Stomach smooth muscle (tissue), 2 donors: ENCODE measurements around the gene SFXN5.

Experiments
- H3K27ac ChIP-seq: one replicate; pipeline ENCODE4 v1.7.0; 2013; ENCODE audit warnings: mild to moderate bottlenecking, low read length, inconsistent platforms
- H3K27me3 ChIP-seq, 2 donors: one replicate each; pipeline ENCODE4 v1.7.0; 2013; ENCODE audit warnings: low read length in 2 of 2; ENCODE audit not compliant: insufficient read depth in 2 of 2, control insufficient read depth in 1 of 2
- H3K36me3 ChIP-seq, 2 donors: one replicate each; pipeline ENCODE4 v1.7.0; 2013; ENCODE audit warnings: low read length in 2 of 2; ENCODE audit not compliant: control insufficient read depth in 2 of 2, insufficient read depth in 2 of 2
- H3K4me1 ChIP-seq: one replicate; pipeline ENCODE4 v1.7.0; 2013; ENCODE audit warnings: low read length; ENCODE audit not compliant: control insufficient read depth, insufficient read depth
- H3K4me3 ChIP-seq, 2 donors: one replicate each; pipeline ENCODE4 v1.7.0; 2013; ENCODE audit warnings: low read length in 2 of 2
- H3K9ac ChIP-seq, 2 donors: one replicate each; pipeline ENCODE4 v1.7.0; 2013; ENCODE audit warnings: low read length in 2 of 2, mild to moderate bottlenecking in 1 of 2
- H3K9me3 ChIP-seq, 2 donors: one replicate each; pipeline ENCODE4 v1.7.0; 2013; ENCODE audit warnings: low read length in 2 of 2; ENCODE audit not compliant: control insufficient read depth in 2 of 2
- donor health status: healthy.
- donor health status: Pancreatic carcinoma.

Gene SFXN5

DNA sequence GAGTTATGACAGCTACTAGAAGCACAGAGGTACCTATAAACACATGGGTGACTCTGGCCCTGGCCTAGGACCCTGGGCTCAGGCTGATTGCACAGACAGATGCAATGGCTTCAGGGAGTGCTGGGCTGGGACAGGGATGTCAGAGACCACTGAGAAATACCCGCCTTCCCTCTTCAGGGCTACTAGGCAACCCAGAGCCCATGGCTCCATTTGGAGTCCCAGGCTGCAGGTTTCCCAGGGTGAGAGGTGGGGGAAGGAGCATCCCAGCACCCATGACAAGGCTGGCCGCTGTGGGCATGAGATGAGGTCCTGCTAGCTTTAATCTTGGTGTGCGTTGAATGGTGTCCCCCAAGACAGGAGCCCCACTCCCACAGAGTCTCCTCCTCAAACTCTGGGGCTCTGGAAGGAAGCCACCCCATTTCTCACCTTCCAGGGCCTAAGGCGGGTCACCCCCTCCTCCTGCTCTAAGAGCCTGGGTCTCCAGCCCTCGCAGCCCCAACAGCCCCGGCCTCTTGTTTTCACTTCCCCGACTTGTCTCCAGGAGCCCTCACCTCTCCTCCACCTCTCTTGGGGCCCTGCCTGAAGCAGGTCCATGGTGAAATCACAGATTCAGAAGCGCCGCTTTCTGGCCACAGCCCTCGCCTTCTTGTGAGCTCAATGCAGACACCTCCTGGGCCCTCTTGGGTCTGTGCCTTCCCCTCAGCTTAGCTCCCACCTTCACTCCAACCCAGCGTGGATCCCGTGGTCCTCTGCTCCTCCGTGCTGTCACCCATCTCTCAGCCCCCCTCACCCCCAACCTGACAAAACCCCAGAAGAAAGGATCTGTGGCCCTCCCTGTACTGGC is 112.7 kb downstream of the SFXN5 start:
- H3K4me3 ChIP-seq, result no peak overlapping the region
- no peak overlapping the region for H3K9ac ChIP-seq
- no peak overlapping the region for H3K27ac ChIP-seq

DNA sequence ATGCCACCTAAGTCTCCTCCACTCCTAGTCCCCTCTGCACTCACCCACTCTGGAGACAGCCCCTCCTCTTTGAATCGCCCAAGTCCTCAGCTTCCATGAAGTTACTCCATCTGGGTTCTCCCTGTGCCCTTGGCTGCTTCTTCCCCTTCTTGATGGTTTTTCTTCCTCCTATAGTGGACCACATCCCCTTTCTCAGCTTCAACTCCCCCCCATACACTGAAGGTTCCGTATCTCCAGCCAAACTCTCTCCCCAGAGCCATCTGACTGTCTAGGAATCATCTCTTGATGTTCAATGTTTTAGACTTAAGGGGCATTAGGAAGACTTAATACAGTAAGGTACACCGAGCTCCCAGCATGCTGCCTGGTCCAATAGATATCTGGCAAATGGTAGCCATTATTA is 114.6 kb downstream of the SFXN5 start:
- Histone ChIP-seq H3K9ac (no peak overlapping the region), H3K4me3 (no peak overlapping the region), H3K27ac (no peak overlapping the region), H3K27me3 (no peaks in the 10 kb centered on the region), H3K4me1 (no peaks in the 10 kb centered on the region), H3K36me3 (no peaks in the 10 kb centered on the region), H3K9me3 (no peaks in the 10 kb centered on the region)

More for the DNA sequence above, 112.7 kb downstream of the SFXN5 start:
- H3K9me3 ChIP-seq, result no peaks in the 10 kb centered on the region
- H3K27me3 ChIP-seq, result no peaks in the 10 kb centered on the region
- no peaks in the 10 kb centered on the region for H3K4me1 ChIP-seq
- H3K36me3 ChIP-seq, result no peaks in the 10 kb centered on the region

DNA sequence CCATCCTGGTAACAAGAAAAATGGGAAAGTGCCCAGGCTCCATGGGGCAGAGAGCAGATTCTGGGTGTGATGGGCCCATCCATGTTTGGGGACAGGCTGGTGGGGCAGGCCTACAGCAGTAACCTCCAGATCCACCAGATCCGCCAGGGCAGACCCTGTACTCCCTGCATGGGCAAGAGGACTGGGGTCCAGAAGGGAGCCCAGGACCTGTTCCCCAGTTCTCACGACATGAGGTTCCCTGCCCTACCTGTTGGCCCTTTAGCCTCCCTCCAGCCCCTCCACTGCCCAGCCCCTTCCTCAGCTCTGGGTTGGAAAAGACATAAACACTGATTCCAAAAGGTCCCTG is 115.5 kb downstream of the SFXN5 start:
- H3K36me3 ChIP-seq, result no peaks in the 10 kb centered on the region

DNA sequence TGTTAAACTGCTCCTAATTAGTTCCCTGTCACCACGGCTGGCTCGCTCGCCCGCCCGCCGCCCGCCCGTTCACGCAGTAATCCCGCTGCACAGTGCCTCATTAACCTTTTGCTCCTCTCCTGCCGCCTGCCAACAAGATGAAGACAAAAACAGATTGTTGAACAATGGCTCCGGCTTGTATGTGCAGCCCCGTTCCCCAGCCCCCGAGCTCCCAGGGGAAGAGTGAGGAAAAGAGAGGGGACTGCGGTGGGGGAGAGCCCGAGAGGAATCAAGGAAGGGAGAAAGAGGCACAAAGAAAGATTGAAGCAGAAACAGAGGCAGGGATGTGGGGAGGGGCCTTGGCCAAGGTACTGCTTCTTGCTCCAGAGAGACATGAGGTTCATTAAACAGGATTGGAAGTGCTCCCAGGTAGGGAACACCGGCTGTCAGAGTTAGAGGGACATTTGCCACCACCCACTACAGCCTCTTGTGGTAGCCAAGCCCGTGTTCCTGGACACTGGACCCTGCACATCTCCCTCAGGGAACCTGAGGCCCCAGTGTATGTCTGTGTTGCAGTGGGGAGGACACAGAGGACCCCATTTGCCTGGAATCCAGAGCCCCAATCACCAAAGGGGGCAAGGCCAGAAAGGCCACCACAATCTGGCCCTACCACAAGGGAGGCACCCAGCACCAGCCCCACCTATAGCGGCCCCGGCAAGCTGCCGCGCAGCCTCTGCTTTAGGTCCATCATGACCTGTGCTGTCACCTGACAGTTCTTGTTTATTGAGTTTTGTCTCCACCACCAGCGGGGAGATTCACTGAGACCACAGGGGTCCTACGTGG is 116.1 kb downstream of the SFXN5 start:
- Histone ChIP-seq H3K27ac (no peak overlapping the region), H3K9me3 (no peaks in the 10 kb centered on the region), H3K36me3 (no peaks in the 10 kb centered on the region), H3K4me1 (no peaks in the 10 kb centered on the region), H3K27me3 (no peaks in the 10 kb centered on the region), H3K4me3 (no peak overlapping the region), H3K9ac (no peak overlapping the region)

More for the DNA sequence above, 115.5 kb downstream of the SFXN5 start:
- Histone ChIP-seq H3K4me3 (no peak overlapping the region), H3K4me1 (no peaks in the 10 kb centered on the region), H3K27me3 (no peaks in the 10 kb centered on the region), H3K9me3 (no peaks in the 10 kb centered on the region), H3K9ac (no peak overlapping the region), H3K27ac (no peak overlapping the region)

DNA sequence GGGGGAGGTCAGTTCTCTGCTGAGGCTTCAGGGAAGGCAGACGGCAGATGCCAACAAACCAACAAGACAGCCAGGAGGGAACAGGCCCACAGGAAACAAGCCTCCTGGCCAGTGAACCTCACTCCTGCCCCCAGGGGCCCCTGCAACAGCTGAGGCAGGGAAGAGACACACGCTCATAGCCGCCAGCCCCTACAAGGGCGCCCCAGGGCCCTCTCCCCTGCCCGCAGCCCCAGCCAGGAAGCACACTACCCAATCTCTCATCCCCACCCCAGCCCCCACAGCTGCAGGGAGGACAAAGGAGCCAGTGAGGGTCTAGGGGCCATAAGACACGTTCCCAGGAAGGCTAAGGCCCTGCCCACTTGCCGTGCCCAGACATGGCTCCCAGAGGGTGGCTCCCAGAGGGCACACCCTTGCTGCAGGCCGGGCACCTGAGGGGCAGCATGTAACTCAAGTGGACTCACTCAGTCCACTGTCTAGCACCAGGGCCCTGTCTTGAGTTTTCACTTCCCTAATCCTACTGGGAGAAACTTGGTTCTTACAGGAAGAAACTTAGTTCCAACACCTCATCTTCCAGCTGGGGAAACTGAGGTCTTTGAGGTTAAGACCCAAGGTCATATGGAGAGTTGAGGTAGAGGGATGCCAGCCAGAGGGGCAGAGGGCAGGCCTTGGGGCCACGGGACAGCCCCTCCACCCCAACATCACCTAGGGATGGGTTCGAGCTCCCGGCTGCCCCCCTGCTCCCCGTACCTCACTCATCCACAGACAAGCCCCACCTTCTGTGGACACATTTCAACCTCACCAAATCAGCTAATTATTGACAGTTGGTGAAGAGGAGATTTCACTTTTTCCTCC is 116.9 kb downstream of the SFXN5 start:
- no peaks in the 10 kb centered on the region for H3K9me3 ChIP-seq
- no peak overlapping the region for H3K9ac ChIP-seq
- H3K27ac ChIP-seq, result no peak overlapping the region
- H3K36me3 ChIP-seq, result no peaks in the 10 kb centered on the region
- H3K4me1 ChIP-seq, result no peaks in the 10 kb centered on the region
- no peaks in the 10 kb centered on the region for H3K27me3 ChIP-seq
- H3K4me3 ChIP-seq, result no peak overlapping the region

DNA sequence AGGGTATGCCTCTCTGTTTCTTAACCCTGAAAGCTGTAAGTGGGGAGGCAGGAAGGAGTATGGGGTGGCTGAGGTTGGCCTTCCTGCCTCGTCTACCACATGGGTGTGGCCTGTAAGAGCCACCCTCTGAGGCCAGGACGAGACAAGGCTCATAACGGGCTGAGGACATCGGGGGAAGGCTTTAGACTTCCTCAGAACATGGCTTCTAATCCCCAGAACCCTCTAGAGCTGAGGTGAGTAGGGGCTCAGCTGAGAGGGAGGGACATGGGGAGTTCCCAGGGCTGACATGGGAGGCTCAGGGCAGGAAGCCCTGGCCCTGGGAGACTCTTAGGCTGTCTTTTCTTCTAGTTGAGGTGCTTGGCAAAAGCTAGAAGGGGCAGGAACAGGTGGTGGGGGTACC is 117.5 kb downstream of the SFXN5 start:
- H3K4me3 ChIP-seq, result no peak overlapping the region
- no peak overlapping the region for H3K27ac ChIP-seq

DNA sequence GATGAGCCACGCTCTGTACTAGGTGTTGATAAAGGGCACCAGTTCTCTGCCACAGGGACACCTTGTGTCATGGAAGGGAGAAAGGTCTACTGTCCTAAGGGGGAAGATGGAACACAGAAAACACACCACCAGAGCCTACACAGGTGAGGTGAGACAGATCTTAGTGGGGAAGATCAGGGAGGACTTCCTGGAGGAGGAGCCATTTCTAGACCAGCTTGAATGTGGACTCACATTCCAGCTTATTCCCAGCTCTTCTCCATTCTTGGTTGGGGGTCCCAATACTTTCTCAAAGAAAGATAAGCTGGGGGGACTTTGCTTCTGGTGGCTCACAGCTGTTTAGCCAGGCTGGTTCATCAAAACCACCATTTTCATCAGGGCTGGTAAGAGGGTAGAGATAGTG is 118.0 kb downstream of the SFXN5 start:
- Histone ChIP-seq H3K36me3 (no peaks in the 10 kb centered on the region), H3K4me3 (no peak overlapping the region), H3K9ac (no peak overlapping the region), H3K9me3 (no peaks in the 10 kb centered on the region), H3K27ac (no peak overlapping the region), H3K27me3 (no peaks in the 10 kb centered on the region), H3K4me1 (no peaks in the 10 kb centered on the region)

More for the DNA sequence above, 117.5 kb downstream of the SFXN5 start:
- Histone ChIP-seq H3K4me1 (no peaks in the 10 kb centered on the region), H3K9me3 (no peaks in the 10 kb centered on the region), H3K9ac (no peak overlapping the region), H3K36me3 (no peaks in the 10 kb centered on the region), H3K27me3 (no peaks in the 10 kb centered on the region)

DNA sequence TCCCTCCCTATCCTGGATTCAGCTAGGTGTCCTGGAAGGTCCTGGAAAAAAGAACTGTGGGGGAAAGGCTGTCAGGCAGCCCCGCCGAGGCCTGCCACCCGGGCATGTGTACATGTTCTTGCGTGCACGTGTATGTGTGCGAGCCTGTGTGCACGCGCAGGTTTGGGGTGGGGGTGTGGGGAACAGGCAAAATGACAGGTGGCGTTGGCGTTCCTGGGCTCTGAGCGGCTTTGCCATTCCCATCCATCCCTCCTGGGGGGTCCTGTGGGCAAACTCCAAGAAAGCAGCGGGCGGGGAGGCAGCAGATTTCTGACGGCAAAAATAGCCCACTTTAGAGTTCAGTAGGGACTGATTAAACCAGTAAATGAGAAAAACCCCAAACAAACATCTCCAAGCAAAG is 118.6 kb downstream of the SFXN5 start:
- Histone ChIP-seq H3K4me1 (no peaks in the 10 kb centered on the region), H3K27me3 (no peaks in the 10 kb centered on the region), H3K4me3 (no peak overlapping the region), H3K9ac (no peak overlapping the region), H3K36me3 (no peaks in the 10 kb centered on the region), H3K9me3 (no peaks in the 10 kb centered on the region), H3K27ac (no peak overlapping the region)

DNA sequence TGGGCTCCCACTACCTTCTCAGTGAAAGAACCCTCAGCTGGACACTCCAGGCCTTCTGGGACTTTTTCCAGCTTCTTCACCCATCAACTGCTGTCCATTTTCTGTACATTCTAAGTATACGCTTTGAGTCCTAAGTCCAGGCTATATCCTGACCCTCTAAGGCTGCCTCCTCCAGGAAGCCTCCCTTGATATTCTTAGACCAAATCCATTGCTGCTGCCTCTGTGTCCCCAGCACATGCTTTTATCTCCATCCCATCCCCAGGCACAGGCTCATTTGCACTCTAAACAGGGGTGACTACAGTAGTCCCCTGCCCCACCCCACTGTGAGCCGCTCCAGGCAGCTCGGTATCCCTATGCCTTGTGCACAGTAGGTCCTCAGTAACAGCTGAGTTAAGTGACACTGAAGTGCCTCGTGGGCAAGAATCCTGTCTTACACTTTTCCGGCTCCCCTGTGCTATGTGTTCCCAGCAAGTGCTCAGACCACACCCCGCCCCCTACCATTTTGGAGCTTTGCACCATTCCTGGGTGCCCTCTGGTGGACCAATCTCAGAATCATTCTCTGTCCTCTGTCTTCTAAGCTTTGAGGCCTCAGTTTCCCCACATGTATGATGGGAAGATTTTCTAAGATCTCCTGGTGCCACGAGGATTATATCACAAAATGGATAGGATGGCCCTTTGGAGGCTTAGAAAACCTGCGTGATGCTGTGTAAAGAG is 119.2 kb downstream of the SFXN5 start:
- Histone ChIP-seq H3K4me3 (no peak overlapping the region), H3K9ac (no peak overlapping the region), H3K36me3 (no peaks in the 10 kb centered on the region), H3K27me3 (no peaks in the 10 kb centered on the region), H3K9me3 (no peaks in the 10 kb centered on the region), H3K27ac (no peak overlapping the region), H3K4me1 (no peaks in the 10 kb centered on the region)
